AG09309 (cell line): Measurements from ENCODE around the gene C16orf95.

Source experiments
- DNase-seq: peaks from one replicate; pipeline ENCODE4 v3.0.0-alpha.2; 2010; ENCODE audit warnings: low read depth
- H3K4me3 ChIP-seq: 2 replicates; pipeline ENCODE4 v1.5.1; 2011; ENCODE audit warnings: mild to moderate bottlenecking, low read depth, low read length, moderate library complexity; ENCODE audit not compliant: control insufficient read depth
- CTCF ChIP-seq: IDR thresholded peaks from 2 replicates; pipeline ENCODE4 v1.5.1; 2011; ENCODE audit warnings: mild to moderate bottlenecking, low read depth, low read length, inconsistent platforms; ENCODE audit not compliant: insufficient read depth, control insufficient read depth; ENCODE audit errors: missing control alignments

Gene C16orf95

GRCh38 chr16:87314990-87315420 is 2.2 kb downstream of the C16orf95 start:
- no peak for DNase-seq
- no peak for TF ChIP-seq CTCF

GRCh38 chr16:87312008-87312407 is 5.2 kb downstream of the C16orf95 start:
- DNase-seq: no peak
- TF ChIP-seq CTCF: no peak
- no peak overlapping the region for H3K4me3 ChIP-seq

More at GRCh38 chr16:87314990-87315420, 2.2 kb downstream of the C16orf95 start:
- H3K4me3 ChIP-seq: no peak overlapping the region

- DNase-seq: no peak
- H3K4me3 ChIP-seq: no peak overlapping the region
- no peak for TF ChIP-seq CTCF
Measured at GRCh38 chr16:87311387-87311786, 5.8 kb downstream of the C16orf95 start.

GRCh38 chr16:87310610-87311009 is 6.6 kb downstream of the C16orf95 start:
- no peak for TF ChIP-seq CTCF
- H3K4me3 ChIP-seq: no peak overlapping the region
- DNase-seq: no peak

GRCh38 chr16:87309620-87310525 is 7.3 kb downstream of the C16orf95 start:
- no peak overlapping the region for H3K4me3 ChIP-seq
- DNase-seq: no peak
- TF ChIP-seq CTCF: no peak

- no peak for DNase-seq
- H3K4me3 ChIP-seq: no peak overlapping the region
- TF ChIP-seq CTCF: no peak
Measured at GRCh38 chr16:87308826-87309225, 8.4 kb downstream of the C16orf95 start.
